H9 (cell line): ENCODE results near the gene CDH20. TPM values are rescaled to one million over a fixed set of nuclear protein-coding genes. Genes with fewer than 3 reads are reported as not detected.

ENCODE experiments used
- DNase-seq: peaks from one replicate; pipeline ENCODE4 v3.0.0-alpha.2; 2017
- H2AFZ ChIP-seq: one replicate; pipeline ENCODE4 v1.6.1; 2013; ENCODE audit warnings: mild to moderate bottlenecking, low read length, control low read depth, moderate library complexity
- H2AK5ac ChIP-seq: 2 replicates; pipeline ENCODE4 v1.6.1; 2013; ENCODE audit warnings: low read length, control low read depth, mixed read lengths; ENCODE audit not compliant: insufficient read length
- H2BK120ac ChIP-seq: one replicate; pipeline ENCODE4 v1.6.1; 2013; ENCODE audit warnings: low read depth, mild to moderate bottlenecking, low read length, control low read depth, inconsistent platforms; ENCODE audit not compliant: poor library complexity, severe bottlenecking
- H2BK12ac ChIP-seq: 2 replicates; pipeline ENCODE4 v1.6.1; 2013; ENCODE audit warnings: low read length, control low read depth, mixed read lengths, low read depth; ENCODE audit not compliant: insufficient read length
- H2BK15ac ChIP-seq: 2 replicates; pipeline ENCODE4 v1.6.1; 2013; ENCODE audit warnings: low read depth, low read length, control low read depth
- H2BK20ac ChIP-seq: one replicate; pipeline ENCODE4 v1.6.1; 2013; ENCODE audit warnings: low read depth, mild to moderate bottlenecking, low read length, control low read depth, inconsistent platforms; ENCODE audit not compliant: poor library complexity, severe bottlenecking
- H2BK5ac ChIP-seq: 2 replicates; pipeline ENCODE4 v1.6.1; 2013; ENCODE audit warnings: low read length, control low read depth, mixed read lengths; ENCODE audit not compliant: insufficient read length
- H3K14ac ChIP-seq: 2 replicates; pipeline ENCODE4 v1.6.1; 2013; ENCODE audit warnings: low read length, control low read depth; ENCODE audit not compliant: insufficient read depth
- H3K18ac ChIP-seq: 2 replicates; pipeline ENCODE4 v1.6.1; 2013; ENCODE audit warnings: low read depth, mild to moderate bottlenecking, mixed read lengths, low read length, control low read depth; ENCODE audit not compliant: insufficient read length
- H3K23ac ChIP-seq: 2 replicates; pipeline ENCODE4 v1.6.1; 2013; ENCODE audit warnings: low read length, control low read depth, mixed read lengths, low read depth; ENCODE audit not compliant: insufficient read length
- H3K23me2 ChIP-seq: 2 replicates; pipeline ENCODE4 v1.6.1; 2013; ENCODE audit warnings: low read depth, mild to moderate bottlenecking, mixed read lengths, low read length, control low read depth; ENCODE audit not compliant: insufficient read length, poor library complexity, severe bottlenecking
- H3K27ac ChIP-seq: 2 replicates; pipeline ENCODE4 v1.5.1; 2013; ENCODE audit warnings: low read length, control low read depth, mixed read lengths, low read depth; ENCODE audit not compliant: insufficient read length
- H3K27me3 ChIP-seq: 2 replicates; pipeline ENCODE4 v1.6.1; 2013; ENCODE audit warnings: low read length, control low read depth, inconsistent platforms; ENCODE audit not compliant: insufficient read depth
- H3K4ac ChIP-seq: 2 replicates; pipeline ENCODE4 v1.6.1; 2013; ENCODE audit warnings: low read depth, mild to moderate bottlenecking, control low read depth, inconsistent platforms, low read length, moderate library complexity
- H3K4me1 ChIP-seq: 2 replicates; pipeline ENCODE4 v1.6.1; 2013; ENCODE audit warnings: low read length, control low read depth, inconsistent platforms; ENCODE audit not compliant: insufficient read depth
- H3K4me2 ChIP-seq: 2 replicates; pipeline ENCODE4 v1.6.1; 2013; ENCODE audit warnings: low read length, control low read depth, mixed read lengths; ENCODE audit not compliant: insufficient read length, insufficient read depth
- H3K56ac ChIP-seq: 2 replicates; pipeline ENCODE4 v1.6.1; 2013; ENCODE audit warnings: low read depth, mild to moderate bottlenecking, mixed read lengths, low read length, control low read depth; ENCODE audit not compliant: insufficient read length
- H3K79me1 ChIP-seq: 2 replicates; pipeline ENCODE4 v1.6.1; 2013; ENCODE audit warnings: low read depth, mild to moderate bottlenecking, moderate library complexity, low read length, control low read depth, inconsistent platforms; ENCODE audit not compliant: insufficient read depth, poor library complexity, severe bottlenecking
- H3K79me2 ChIP-seq: 2 replicates; pipeline ENCODE4 v1.6.1; 2013; ENCODE audit warnings: low read length, control low read depth, inconsistent platforms; ENCODE audit not compliant: insufficient read depth
- H3K9ac ChIP-seq: 2 replicates; pipeline ENCODE4 v1.6.1; 2013; ENCODE audit warnings: low read length, control low read depth, mixed read lengths; ENCODE audit not compliant: insufficient read length; ENCODE audit errors: extremely low read depth
- H3K9me3 ChIP-seq: one replicate; pipeline ENCODE4 v1.6.1; 2013; ENCODE audit warnings: low read depth, low read length, inconsistent platforms; ENCODE audit not compliant: control insufficient read depth
- H3T11ph ChIP-seq: one replicate; pipeline ENCODE4 v1.6.1; 2013; ENCODE audit warnings: mild to moderate bottlenecking, low read length, control low read depth, inconsistent platforms
- H4K20me1 ChIP-seq: one replicate; pipeline ENCODE4 v1.6.1; 2013; ENCODE audit not compliant: control insufficient read depth, insufficient read length, insufficient read depth
- H4K5ac ChIP-seq: 2 replicates; pipeline ENCODE4 v1.6.1; 2013; ENCODE audit warnings: low read depth, mild to moderate bottlenecking, mixed read lengths, low read length, control low read depth; ENCODE audit not compliant: insufficient read length
- H4K8ac ChIP-seq: replicated peaks from 2 replicates; pipeline ENCODE4 v1.6.1; 2013; ENCODE audit warnings: low read length, control low read depth, mixed read lengths, low read depth; ENCODE audit not compliant: insufficient read length
- H4K91ac ChIP-seq: 2 replicates; pipeline ENCODE4 v1.6.1; 2013; ENCODE audit warnings: low read depth, mild to moderate bottlenecking, moderate library complexity, mixed read lengths, low read length, control low read depth; ENCODE audit not compliant: insufficient read length
- H3K27ac Mint-ChIP-seq, 3 experiments: 2 replicates in 2 of 3; 3 replicates in 1 of 3; pipeline ENCODE4 v1.8.0; 2020 to 2021; ENCODE audit warnings: mixed read lengths in 3 of 3, mild to moderate bottlenecking in 1 of 3, moderate library complexity in 1 of 3
- H3K27me3 Mint-ChIP-seq: 2 replicates; pipeline ENCODE4 v1.8.0; 2021; ENCODE audit warnings: low read depth, mild to moderate bottlenecking, moderate library complexity, mixed read lengths
- H3K36me3 Mint-ChIP-seq, 3 experiments: 2 replicates in 2 of 3; 3 replicates in 1 of 3; pipeline ENCODE4 v1.8.0; 2020 to 2021; ENCODE audit warnings: low read depth in 3 of 3, mixed read lengths in 3 of 3; ENCODE audit not compliant: insufficient read depth in 1 of 3
- H3K4me1 Mint-ChIP-seq, 2 experiments: 2 replicates each; pipeline ENCODE4 v1.8.0; 2020; ENCODE audit warnings: mixed read lengths in 2 of 2
- H3K4me3 Mint-ChIP-seq, 2 experiments: 2 replicates in 1 of 2; 3 replicates in 1 of 2; pipeline ENCODE4 v1.8.0; 2020 to 2021; ENCODE audit warnings: mild to moderate bottlenecking in 2 of 2, mixed read lengths in 2 of 2, moderate library complexity in 1 of 2
- H3K9me3 Mint-ChIP-seq, 2 experiments: 2 replicates in 1 of 2; 3 replicates in 1 of 2; pipeline ENCODE4 v1.8.0; 2020; ENCODE audit warnings: mild to moderate bottlenecking in 2 of 2, mixed read lengths in 2 of 2, moderate library complexity in 1 of 2
- CTCF ChIP-seq: fragments of 200-600 bp; sonication (generic); conservative IDR thresholded peaks from 3 replicates; pipeline ENCODE4 v1.8.0; 2021; ENCODE audit warnings: antibody characterized with exemption, mild to moderate bottlenecking
- WGBS: extraction: QIAGEN DNeasy Blood & Tissue Kit; methylation state at CpG from one replicate; pipeline ENCODE4 v1.1.7; 2013; ENCODE audit warnings: missing lambda C conversion rate, low lambda C conversion rate, mixed read lengths; ENCODE audit not compliant: insufficient read length; ENCODE audit errors: extremely low coverage; 5-methylcytosine and 5-hydroxymethylcytosine counted together
- total RNA-seq: library from RNA; stranded (reverse); gene quantifications from 2 replicates; pipeline ENCODE4 v1.2.1, GENCODE V29; 2021

CDH20 gene
- total RNA-seq, 1 experiment from 2014 or later, result not detected

- Mint-ChIP-seq H3K4me1 (no peaks in the 10 kb centered on the region), H3K27ac (no peak overlapping the region), H3K36me3 (no peaks in the 10 kb centered on the region), H3K27me3 (no peaks in the 10 kb centered on the region), H3K9me3 (no peaks in the 10 kb centered on the region), H3K4me3 (no peak overlapping the region)
- no peak overlapping the region for H3K27ac ChIP-seq
- H3T11ph ChIP-seq, result no peak overlapping the region
- no peaks in the 10 kb centered on the region for H4K20me1 ChIP-seq
- no peak overlapping the region for H2BK120ac ChIP-seq
- no peak overlapping the region for H4K5ac ChIP-seq
- H3K56ac ChIP-seq, result no peak overlapping the region
- DNase-seq, result no peak
- no peaks in the 10 kb centered on the region for H3K27me3 ChIP-seq
- H2BK15ac ChIP-seq, result no peak overlapping the region
- no peak overlapping the region for H4K91ac ChIP-seq
- H3K18ac ChIP-seq, result no peak overlapping the region
- no peak overlapping the region for H2BK12ac ChIP-seq
- no peaks in the 10 kb centered on the region for H3K4me1 ChIP-seq
- H3K9ac ChIP-seq, result no peak overlapping the region
- H2BK20ac ChIP-seq, result no peak overlapping the region
- no peaks in the 10 kb centered on the region for H3K9me3 ChIP-seq
- H3K79me1 ChIP-seq, result no peaks in the 10 kb centered on the region
- H4K8ac ChIP-seq, result no peak overlapping the region
- no peak for TF ChIP-seq CTCF
- H3K79me2 ChIP-seq, result no peaks in the 10 kb centered on the region
- no peak overlapping the region for H2AK5ac ChIP-seq
- no CpG with 5 or more reads among the region's 4 CpGs for WGBS
- no peak overlapping the region for H3K4ac ChIP-seq
- no peak overlapping the region for H2BK5ac ChIP-seq
- no peaks in the 10 kb centered on the region for H3K23me2 ChIP-seq
- no peak overlapping the region for H3K23ac ChIP-seq
- H3K4me2 ChIP-seq, result no peak overlapping the region
- no peak overlapping the region for H2AFZ ChIP-seq
- H3K14ac ChIP-seq, result no peak overlapping the region
Measured at GRCh38 chr18:61292280-61293035, 40.8 kb upstream of the CDH20 start.
